CD4-positive, alpha-beta T cell treated with Interleukin-6 for 4 hours (primary cell): ENCODE data around the gene TAF3.

Experiments used
- DNase-seq: peaks from one replicate; pipeline ENCODE4 v3.0.0-alpha.2; 2020; ENCODE audit warnings: mixed read lengths

The TAF3 gene

GRCh38 chr10:7887174-7887816, 69.0 kb downstream of the TAF3 start:
- no peak for DNase-seq

- no peak for DNase-seq
Observed at GRCh38 chr10:7889947-7890542, 71.7 kb downstream of the TAF3 start.

- no peak for DNase-seq
Observed at GRCh38 chr10:7890781-7891180, 72.5 kb downstream of the TAF3 start.

GRCh38 chr10:7891634-7892033, 73.3 kb downstream of the TAF3 start:
- DNase-seq: no peak

- no peak for DNase-seq
Observed at GRCh38 chr10:7892146-7892545, 73.8 kb downstream of the TAF3 start.

GRCh38 chr10:7895699-7896090, 77.4 kb downstream of the TAF3 start:
- DNase-seq: no peak

GRCh38 chr10:7896297-7896696, 78.0 kb downstream of the TAF3 start:
- no peak for DNase-seq

GRCh38 chr10:7901256-7901655, 83.0 kb downstream of the TAF3 start:
- DNase-seq: no peak

GRCh38 chr10:7902413-7902812, 84.1 kb downstream of the TAF3 start:
- DNase-seq: no peak

GRCh38 chr10:7903851-7904250, 85.5 kb downstream of the TAF3 start:
- no peak for DNase-seq

- no peak for DNase-seq
Observed at GRCh38 chr10:7906128-7906527, 87.8 kb downstream of the TAF3 start.

- no peak for DNase-seq
Observed at GRCh38 chr10:7908541-7909210, 90.4 kb downstream of the TAF3 start.

- no peak for DNase-seq
Observed at GRCh38 chr10:7913126-7913872, 95.0 kb downstream of the TAF3 start.

GRCh38 chr10:7915923-7916536, 97.7 kb downstream of the TAF3 start:
- no peak for DNase-seq

GRCh38 chr10:7917736-7918135, 99.4 kb downstream of the TAF3 start:
- DNase-seq: no peak

- no peak for DNase-seq
Observed at GRCh38 chr10:7922707-7923106, 104.4 kb downstream of the TAF3 start.

GRCh38 chr10:7928536-7928935, 110.2 kb downstream of the TAF3 start:
- no peak for DNase-seq

- no peak for DNase-seq
Observed at GRCh38 chr10:7932301-7933036, 114.2 kb downstream of the TAF3 start.

GRCh38 chr10:7933262-7933661, 115.0 kb downstream of the TAF3 start:
- no peak for DNase-seq

GRCh38 chr10:7933757-7934156, 115.5 kb downstream of the TAF3 start:
- DNase-seq: no peak

GRCh38 chr10:7937315-7937945, 119.1 kb downstream of the TAF3 start:
- DNase-seq: no peak

GRCh38 chr10:7941576-7941975, 123.3 kb downstream of the TAF3 start:
- no peak for DNase-seq
